NK-92 treated with Interleukin-12 subunit alpha and Interleukin-12 subunit beta, amount 100 ng/mL, for 24 hours (cell line): ENCODE data around the gene GCA.

Experiments
- DNase-seq: peaks from one replicate; lab custom pipeline; 2025; lab: John Stamatoyannopoulos, UW

GCA gene

GRCh38 chr2:162343824-162344616, at the start of gene GCA:
Gene GCA, plus strand, starts transcription at chr2:162344132. Its CDS starts 117 bp downstream, at chr2:162344249.
- DNase-seq, result no peak

GRCh38 chr2:162295009-162295408, 48.9 kb upstream of the GCA start:
- no peak for DNase-seq

GRCh38 chr2:162297925-162298552, 45.9 kb upstream of the GCA start:
- DNase-seq, result peak; percentile 13

GRCh38 chr2:162298669-162299335, 45.1 kb upstream of the GCA start:
- DNase-seq, result no peak

GRCh38 chr2:162300266-162300665, 43.7 kb upstream of the GCA start:
- DNase-seq, result no peak

- DNase-seq, result no peak
These were observed 42.7 kb upstream of the GCA start for GRCh38 chr2:162301151-162301804.

GRCh38 chr2:162301877-162302276, 42.1 kb upstream of the GCA start:
- DNase-seq, result no peak

- DNase-seq, result no peak
These were observed 38.0 kb upstream of the GCA start for GRCh38 chr2:162305901-162306300.

GRCh38 chr2:162308747-162309503, 35.0 kb upstream of the GCA start:
- no peak for DNase-seq

GRCh38 chr2:162312853-162313252, 31.1 kb upstream of the GCA start:
- DNase-seq, result no peak

GRCh38 chr2:162315938-162316337, 28.0 kb upstream of the GCA start:
- no peak for DNase-seq

- DNase-seq, result no peak
These were observed 27.3 kb upstream of the GCA start for GRCh38 chr2:162316590-162316989.

- no peak for DNase-seq
These were observed 26.7 kb upstream of the GCA start for GRCh38 chr2:162317058-162317742.

- no peak for DNase-seq
These were observed 26.0 kb upstream of the GCA start for GRCh38 chr2:162317861-162318327.

- peak; percentile 67 for DNase-seq
These were observed 25.4 kb upstream of the GCA start, which contains the start of gene IFIH1 for GRCh38 chr2:162318328-162319180. Gene IFIH1, minus strand, starts transcription at chr2:162318684. Its CDS starts 377 bp downstream, at chr2:162318307.

GRCh38 chr2:162320864-162321517, 22.9 kb upstream of the GCA start:
- no peak for DNase-seq

- DNase-seq, result no peak
These were observed 19.0 kb upstream of the GCA start for GRCh38 chr2:162324953-162325352.

- no peak for DNase-seq
These were observed 16.7 kb upstream of the GCA start for GRCh38 chr2:162327134-162327769.

GRCh38 chr2:162327806-162328205, 16.1 kb upstream of the GCA start:
- no peak for DNase-seq
